HepG2 (cell line): ENCODE measurements around the gene CCDC174. TPM values are rescaled to one million over a fixed set of nuclear protein-coding genes. Genes with fewer than 3 reads are reported as not detected.

Experiments
- CC2D1A ChIP-seq: sonication (generic); formaldehyde crosslinking; IDR thresholded peaks from 2 replicates; pipeline ENCODE4 v1.8.1; 2023; ENCODE audit warnings: mild to moderate bottlenecking, missing genetic modification reagents
- FOXA1 ChIP-seq, 2 experiments: fragments of 450-650 bp in 1 of 2; sonication (generic) in 1 of 2; formaldehyde crosslinking in 1 of 2; IDR thresholded peaks; 2 replicates each; pipeline versions ENCODE4 v1.4.0 to v1.6.1; 2016 to 2020; ENCODE audit warnings: missing genetic modification reagents in 1 of 2
- GTF3A ChIP-seq: sonication (generic); formaldehyde crosslinking; conservative IDR thresholded peaks from 2 replicates; pipeline ENCODE4 v1.4.0; 2020; ENCODE audit warnings: mild to moderate bottlenecking, missing genetic modification reagents
- HDAC1 ChIP-seq: sonication (generic); formaldehyde crosslinking; IDR thresholded peaks from 2 replicates; pipeline ENCODE4 v1.5.1; 2020; ENCODE audit warnings: mild to moderate bottlenecking, missing genetic modification reagents
- KAT7 ChIP-seq: IDR thresholded peaks from 2 replicates; pipeline ENCODE4 v1.6.1; 2018; ENCODE audit warnings: borderline replicate concordance, missing compliant biosample characterization
- KAT8 ChIP-seq: IDR thresholded peaks from 2 replicates; pipeline ENCODE4 v1.6.1; 2016; ENCODE audit warnings: missing genetic modification reagents, missing compliant biosample characterization
- MIXL1 ChIP-seq: IDR thresholded peaks from 2 replicates; pipeline ENCODE4 v1.6.1; 2016
- NFYC ChIP-seq: IDR thresholded peaks from 2 replicates; pipeline ENCODE4 v1.6.1; 2016; ENCODE audit warnings: missing genetic modification reagents, missing compliant biosample characterization
- NRL ChIP-seq: sonication (generic); formaldehyde crosslinking; IDR thresholded peaks from 2 replicates; pipeline ENCODE4 v1.5.0; 2020; ENCODE audit warnings: missing genetic modification reagents, mild to moderate bottlenecking, moderate library complexity, borderline replicate concordance
- POGZ ChIP-seq: sonication (generic); formaldehyde crosslinking; IDR thresholded peaks from 2 replicates; pipeline ENCODE4 v1.4.0; 2020; ENCODE audit warnings: mild to moderate bottlenecking, missing genetic modification reagents
- POLR2AphosphoS5 ChIP-seq: IDR thresholded peaks from 2 replicates; pipeline ENCODE4 v1.6.1; 2012; ENCODE audit warnings: low read depth, low read length
- RAD51 ChIP-seq: fragments of 450-650 bp; IDR thresholded peaks from 2 replicates; pipeline ENCODE4 v1.6.1; 2016; ENCODE audit warnings: borderline replicate concordance
- SOX5 ChIP-seq: IDR thresholded peaks from 2 replicates; pipeline ENCODE4 v1.6.1; 2016; ENCODE audit warnings: borderline replicate concordance
- TARDBP ChIP-seq: sonication (generic); formaldehyde crosslinking; IDR thresholded peaks from 2 replicates; pipeline ENCODE4 v1.8.0; 2022; ENCODE audit warnings: mild to moderate bottlenecking, missing genetic modification reagents
- TCF7 ChIP-seq: sonication (generic); IDR thresholded peaks from 2 replicates; pipeline ENCODE4 v1.6.1; 2016; ENCODE audit warnings: antibody characterized with exemption, low read depth
- TEAD3 ChIP-seq: optimal IDR thresholded peaks from 2 replicates; pipeline ENCODE3; 2016; ENCODE audit warnings: borderline replicate concordance
- THAP9 ChIP-seq: sonication (generic); formaldehyde crosslinking; IDR thresholded peaks from 2 replicates; pipeline ENCODE4; 2020; ENCODE audit warnings: missing genetic modification reagents, mild to moderate bottlenecking, borderline replicate concordance
- YEATS4 ChIP-seq: sonication (generic); formaldehyde crosslinking; IDR thresholded peaks from 2 replicates; pipeline ENCODE4 v1.4.0; 2020; ENCODE audit warnings: missing genetic modification reagents, borderline replicate concordance
- ZFP36L1 ChIP-seq: sonication (generic); formaldehyde crosslinking; IDR thresholded peaks from 2 replicates; pipeline ENCODE4 v1.8.0; 2022; ENCODE audit warnings: mild to moderate bottlenecking, missing genetic modification reagents, moderate library complexity
- ZNF136 ChIP-seq: sonication (generic); formaldehyde crosslinking; IDR thresholded peaks from 2 replicates; pipeline ENCODE4 v1.8.1; 2022; ENCODE audit warnings: low read depth, mild to moderate bottlenecking, moderate library complexity, missing genetic modification reagents
- ZNF225 ChIP-seq: sonication (generic); formaldehyde crosslinking; IDR thresholded peaks from 2 replicates; pipeline ENCODE4 v1.4.0; 2020; ENCODE audit warnings: mild to moderate bottlenecking, missing genetic modification reagents
- ZNF350 ChIP-seq: sonication (generic); formaldehyde crosslinking; IDR thresholded peaks from 2 replicates; pipeline ENCODE4 v1.4.0; 2020; ENCODE audit warnings: mild to moderate bottlenecking, low read depth, missing genetic modification reagents, borderline replicate concordance
- ZNF720 ChIP-seq: sonication (generic); formaldehyde crosslinking; IDR thresholded peaks from 2 replicates; pipeline ENCODE4 v1.4.0; 2020; ENCODE audit warnings: missing genetic modification reagents
- ZNF747 ChIP-seq: sonication (generic); formaldehyde crosslinking; IDR thresholded peaks from 2 replicates; pipeline ENCODE4 v1.8.1; 2023; ENCODE audit warnings: missing genetic modification reagents, mild to moderate bottlenecking, borderline replicate concordance
- ZNF891 ChIP-seq: sonication (generic); formaldehyde crosslinking; IDR thresholded peaks from 2 replicates; pipeline ENCODE4 v1.5.0; 2020; ENCODE audit warnings: mild to moderate bottlenecking, missing genetic modification reagents
- polyA plus RNA-seq, 8 experiments: library from polyadenylated mRNA; depleted of rRNA in 3 of 8; stranded (reverse) in 7 of 8; unstranded in 1 of 8; fragments of >200 nt; fragmentation: Illumina TruSeq in 4 of 8; extraction: Trizol in 4 of 8; gene quantifications; 2 replicates each; pipeline versions ENCODE4 v1.2.1 to v1.2.3, GENCODE V29; 2011 to 2016; ENCODE audit warnings: low read depth in 4 of 8, missing spikeins in 1 of 8, mixed read lengths in 1 of 8; ENCODE audit not compliant: insufficient read depth in 1 of 8
- total RNA-seq, 5 experiments: library from RNA; depleted of rRNA; stranded (reverse); fragments of >200 nt; fragmentation: Illumina TruSeq; extraction: Trizol; gene quantifications; 2 replicates each; pipeline ENCODE4 v1.2.3, GENCODE V29; 2016; ENCODE audit warnings: low read depth in 1 of 5
- TF ChIP-seq, protein P1 (sequence below): IDR thresholded peaks from 2 replicates; pipeline ENCODE4 v1.6.1; 2016; ENCODE audit warnings: control low read depth
- TF ChIP-seq, protein P2 (sequence below): sonication (generic); formaldehyde crosslinking; IDR thresholded peaks from 2 replicates; pipeline ENCODE4 v1.4.0; 2020; ENCODE audit warnings: missing genetic modification reagents, mild to moderate bottlenecking, borderline replicate concordance

The CCDC174 gene
- total and polyA plus RNA-seq, 2 of the 13 experiments (the other 11 are each of a cell fraction or from before 2014, with no cell fraction given): 5.4 to 11.0 TPM

DNA sequence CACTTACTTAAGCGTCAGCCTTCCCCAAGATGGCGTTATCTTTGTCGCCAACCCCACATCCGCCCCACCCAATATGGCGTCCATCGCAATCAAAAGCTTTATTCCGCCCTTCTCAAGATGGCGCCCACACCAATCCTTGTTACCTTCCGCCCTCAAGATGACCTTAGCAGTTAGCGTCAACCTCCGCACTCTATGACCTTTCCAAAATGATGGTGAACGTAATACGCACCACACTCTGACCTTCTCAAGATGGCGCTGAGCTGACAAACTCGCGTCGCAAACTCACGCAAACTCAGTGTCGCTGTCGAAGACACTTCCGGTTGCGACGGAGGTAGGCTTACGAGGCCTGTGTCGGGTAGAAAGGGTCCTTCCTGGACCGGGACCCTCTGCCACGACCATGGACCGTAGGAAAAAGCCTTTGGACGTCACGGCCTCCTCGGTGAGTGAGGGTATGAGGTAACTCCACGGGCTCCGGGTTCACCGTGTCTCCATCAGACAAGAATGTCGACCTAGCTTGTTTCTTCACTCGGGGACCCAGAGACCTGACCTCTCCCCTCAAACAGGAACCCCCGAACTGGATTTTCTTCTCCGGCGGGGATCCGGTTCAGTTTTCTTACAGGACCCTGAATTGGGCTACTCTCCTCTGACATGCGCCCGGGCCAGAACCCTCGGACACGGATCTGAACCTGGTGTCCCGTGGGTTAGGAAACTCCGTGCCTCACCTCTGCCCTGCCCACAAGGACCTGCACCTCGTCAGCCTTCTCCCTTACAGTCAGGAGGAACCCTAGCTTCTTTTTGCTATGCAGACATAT, at the start of gene CCDC174 (continued):
- peak; percentile 95 for TF ChIP-seq THAP9 (CRISPR knock-in tag)
- peak; percentile 89; the same call in 1 of the 2 replicates for TF ChIP-seq GTF3A (CRISPR knock-in tag)
- peak; percentile 95 for TF ChIP-seq ZNF350 (CRISPR knock-in tag)
- peak; percentile 80 for TF ChIP-seq TEAD3 (CRISPR knock-in tag)
- no peak for TF ChIP-seq FOXA1 (IDR thresholded peaks at IDR 0.05)
- TF ChIP-seq FOXA1 (CRISPR knock-in tag; IDR thresholded peaks at IDR 0.05): peak; percentile 70
- peak; percentile 30; the same call in 1 of the 2 replicates for TF ChIP-seq ZNF747
- TF ChIP-seq KAT8: peak; percentile 98
- peak; percentile 82 for TF ChIP-seq HDAC1 (CRISPR knock-in tag)
- peak; percentile 91 for TF ChIP-seq POLR2AphosphoS5
- no peak for TF ChIP-seq CC2D1A
- no peak; the same call in 1 of the 2 replicates for TF ChIP-seq KAT7 (CRISPR knock-in tag)
- TF ChIP-seq, protein P1, sequence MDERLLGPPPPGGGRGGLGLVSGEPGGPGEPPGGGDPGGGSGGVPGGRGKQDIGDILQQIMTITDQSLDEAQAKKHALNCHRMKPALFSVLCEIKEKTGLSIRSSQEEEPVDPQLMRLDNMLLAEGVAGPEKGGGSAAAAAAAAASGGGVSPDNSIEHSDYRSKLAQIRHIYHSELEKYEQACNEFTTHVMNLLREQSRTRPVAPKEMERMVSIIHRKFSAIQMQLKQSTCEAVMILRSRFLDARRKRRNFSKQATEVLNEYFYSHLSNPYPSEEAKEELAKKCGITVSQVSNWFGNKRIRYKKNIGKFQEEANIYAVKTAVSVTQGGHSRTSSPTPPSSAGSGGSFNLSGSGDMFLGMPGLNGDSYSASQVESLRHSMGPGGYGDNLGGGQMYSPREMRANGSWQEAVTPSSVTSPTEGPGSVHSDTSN (CRISPR knock-in tag): no peak
- peak; percentile 59 for TF ChIP-seq NFYC (CRISPR knock-in tag)
- TF ChIP-seq SOX5 (CRISPR knock-in tag): peak; percentile 47
- TF ChIP-seq, protein P2, sequence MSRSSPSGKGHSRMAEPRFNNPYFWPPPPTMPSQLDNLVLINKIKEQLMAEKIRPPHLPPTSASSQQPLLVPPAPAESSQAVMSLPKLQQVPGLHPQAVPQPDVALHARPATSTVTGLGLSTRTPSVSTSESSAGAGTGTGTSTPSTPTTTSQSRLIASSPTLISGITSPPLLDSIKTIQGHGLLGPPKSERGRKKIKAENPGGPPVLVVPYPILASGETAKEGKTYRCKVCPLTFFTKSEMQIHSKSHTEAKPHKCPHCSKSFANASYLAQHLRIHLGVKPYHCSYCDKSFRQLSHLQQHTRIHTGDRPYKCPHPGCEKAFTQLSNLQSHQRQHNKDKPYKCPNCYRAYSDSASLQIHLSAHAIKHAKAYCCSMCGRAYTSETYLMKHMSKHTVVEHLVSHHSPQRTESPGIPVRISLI: 0 out of 2 replicates have a peak, but pooled peaks have one; percentile 58
- peak; percentile 90 for TF ChIP-seq YEATS4 (CRISPR knock-in tag)
- TF ChIP-seq RAD51: no peak
- peak; percentile 89 for TF ChIP-seq TARDBP (CRISPR knock-in tag)
- TF ChIP-seq ZNF225 (CRISPR knock-in tag): peak; percentile 81; the same call in 1 of the 2 replicates
- 0 out of 2 replicates have a peak, but pooled peaks have one; percentile 41 for TF ChIP-seq ZFP36L1 (CRISPR knock-in tag)
- no peak for TF ChIP-seq TCF7
- TF ChIP-seq ZNF891 (CRISPR knock-in tag): 0 out of 2 replicates have a peak, but pooled peaks have one; percentile 66
- TF ChIP-seq NRL (CRISPR knock-in tag): peak; percentile 87; the same call in 1 of the 2 replicates
- TF ChIP-seq ZNF136 (CRISPR knock-in tag): 0 out of 2 replicates have a peak, but pooled peaks have one; percentile 72
- TF ChIP-seq ZNF720 (CRISPR knock-in tag): no peak
- TF ChIP-seq MIXL1 (CRISPR knock-in tag): peak; percentile 90
- TF ChIP-seq POGZ (CRISPR knock-in tag): peak; percentile 98
